Spleen (tissue), 11 donors: ENCODE measurements around the gene TEX53. TPM values are rescaled to one million over a fixed set of nuclear protein-coding genes. Genes with fewer than 3 reads are reported as not detected.

Source experiments
- DNase-seq: peaks from one replicate; pipeline ENCODE4 v3.0.0-alpha.2; 2020
- H3K27ac ChIP-seq, 8 donors: fragments of 200-600 bp; sonication (generic) in 7 of 8; 1 replicate in 4 of 8; 2 replicates in 4 of 8; pipeline versions ENCODE4 v1.5.0 to v1.8.0; 2016 to 2021; ENCODE audit warnings: inconsistent platforms in 4 of 8, mild to moderate bottlenecking in 4 of 8, moderate library complexity in 1 of 8
- H3K27me3 ChIP-seq, 7 donors: fragments of 200-600 bp; sonication (generic) in 6 of 7; replicated peaks in 1 of 7; 1 replicate in 4 of 7; 2 replicates in 3 of 7; pipeline versions ENCODE4 v1.5.0 to v1.8.0; 2016 to 2021; ENCODE audit warnings: inconsistent platforms in 3 of 7, mild to moderate bottlenecking in 1 of 7
- H3K36me3 ChIP-seq, 6 donors: fragments of 200-600 bp; sonication (generic) in 5 of 6; 1 replicate in 4 of 6; 2 replicates in 2 of 6; pipeline versions ENCODE4 v1.5.0 to v1.8.0; 2016 to 2021; ENCODE audit warnings: inconsistent platforms in 2 of 6
- H3K4me1 ChIP-seq, 6 donors: fragments of 200-600 bp; sonication (generic) in 5 of 6; 1 replicate in 3 of 6; 2 replicates in 3 of 6; pipeline versions ENCODE4 v1.5.0 to v1.8.0; 2016 to 2021; ENCODE audit warnings: inconsistent platforms in 3 of 6
- H3K4me3 ChIP-seq, 8 donors: fragments of 200-600 bp; sonication (generic) in 7 of 8; 1 replicate in 4 of 8; 2 replicates in 4 of 8; pipeline versions ENCODE4 v1.5.0 to v1.8.0; 2016 to 2021; ENCODE audit warnings: inconsistent platforms in 4 of 8, mild to moderate bottlenecking in 4 of 8, moderate library complexity in 2 of 8
- H3K9me3 ChIP-seq, 8 donors: fragments of 200-600 bp; sonication (generic) in 7 of 8; 1 replicate in 4 of 8; 2 replicates in 4 of 8; pipeline versions ENCODE4 v1.5.0 to v1.8.0; 2016 to 2021; ENCODE audit warnings: inconsistent platforms in 4 of 8
- CTCF ChIP-seq, 11 experiments: fragments of 200-600 bp in 7 of 11; fragments of 450-650 bp in 4 of 11; sonication (generic) in 4 of 11; IDR thresholded peaks in 8 of 11; conservative IDR thresholded peaks in 3 of 11; 1 replicate in 7 of 11; 2 replicates in 4 of 11; pipeline versions ENCODE4 v1.4.0 to v1.8.0; 2016 to 2021; ENCODE audit warnings: antibody characterized with exemption in 11 of 11, inconsistent platforms in 4 of 11, mild to moderate bottlenecking in 1 of 11
- POLR2A ChIP-seq, 3 donors: fragments of 450-650 bp; IDR thresholded peaks; one replicate each; pipeline ENCODE4 v1.5.1; 2017; ENCODE audit warnings: antibody characterized with exemption in 3 of 3, mild to moderate bottlenecking in 1 of 3
- POLR2AphosphoS5 ChIP-seq, 3 donors: sonication (generic); formaldehyde crosslinking; IDR thresholded peaks; one replicate each; pipeline ENCODE4 v1.5.1; 2017; ENCODE audit warnings: antibody characterized with exemption in 3 of 3
- WGBS, 5 donors: extraction: QIAGEN DNeasy Blood & Tissue Kit in 3 of 5; methylation state at CpG; one replicate each; pipeline versions ENCODE4 v1.1.5 to v1.1.7; 2013 to 2018; 5-methylcytosine and 5-hydroxymethylcytosine counted together
- intact Hi-C: fragments of 100-400 bp; cut with DNase I; formaldehyde crosslinking; loops from one replicate; pipeline ENCODE4 v1.15.0; 2023; ENCODE audit warnings: low total_unique reads
- polyA plus RNA-seq, 3 donors: library from polyadenylated mRNA; stranded (reverse); fragments of 200-250 nt; gene quantifications; one replicate each; pipeline ENCODE4 v1.2.1, GENCODE V29; 2013
- total RNA-seq, 7 donors: library from RNA; depleted of rRNA in 3 of 7; stranded (reverse); fragments of >200 nt in 3 of 7; fragmentation: NEBNext Ultra II Directional in 4 of 7; extraction: Animal tissue kit (Norgen Biotek cat#: 25700) in 4 of 7; gene quantifications; one replicate each; pipeline versions ENCODE4 v1.1.0 to v1.2.1, GENCODE V29; 2016 to 2021
- donor health status: healthy with polysubstance abuse.
- donor health status: DM: no; HTN: no; CAD: no; lungs with moderate emphysema.
- donor health status: DM: no; HTN: no; CAD: no.
- donor health status: Bipolar disorder and iron deficiency.
- donor health status: healthy.
- donor health status: DM: no; HTN: no; CAD: no.
- donor health status: DM: yes; HTN: yes; CAD: no.

Gene TEX53
- total and polyA plus RNA-seq, 10 donors, result not detected

- intact Hi-C loops, result loop anchor here (5.0 to 10.0 kb wide), 3 partner anchors 234 to 844 kb away; no protein-coding TSS in a partner anchor
- WGBS, 5 donors, result 74 to 90% (median 75%) methylated on average over 8 of the region's 8 CpGs
- no peak for TF ChIP-seq POLR2A (IDR thresholded peaks at IDR 0.05)
- TF ChIP-seq POLR2AphosphoS5 (IDR thresholded peaks at IDR 0.05), result no peak
- no peak for TF ChIP-seq CTCF (IDR thresholded peaks at IDR 0.05 in 8 of 11, conservative IDR thresholded peaks at IDR 0.05 in 3 of 11)
Observed at GRCh38 chr9:114680259-114681001, 22.8 kb upstream of the TEX53 start.

GRCh38 chr9:114678795-114679194 is 21.2 kb upstream of the TEX53 start:
- no peak overlapping the region for H3K27ac ChIP-seq
- H3K4me3 ChIP-seq, result no peak overlapping the region
- no peaks in the 10 kb centered on the region for H3K9me3 ChIP-seq
- no peak for TF ChIP-seq CTCF (IDR thresholded peaks at IDR 0.05 in 8 of 11, conservative IDR thresholded peaks at IDR 0.05 in 3 of 11)
- H3K27me3 ChIP-seq, result peaks cover 0 to 22% (median 0%) of the 10 kb centered on the region in 7 donors
- H3K4me1 ChIP-seq, result peaks cover 0 to 8% (median 2%) of the 10 kb centered on the region in 6 donors
- DNase-seq, result no peak
- intact Hi-C loops, result no loop called here
- no peaks in the 10 kb centered on the region for H3K36me3 ChIP-seq

More at GRCh38 chr9:114680259-114681001, 22.8 kb upstream of the TEX53 start:
- H3K4me1 ChIP-seq, result peaks cover 0 to 8% (median 2%) of the 10 kb centered on the region in 6 donors
- no peak overlapping the region for H3K4me3 ChIP-seq
- H3K36me3 ChIP-seq, result no peaks in the 10 kb centered on the region
- DNase-seq, result no peak
- no peaks in the 10 kb centered on the region for H3K9me3 ChIP-seq
- H3K27ac ChIP-seq, result no peak overlapping the region
- H3K27me3 ChIP-seq, result peaks cover 0 to 22% (median 0%) of the 10 kb centered on the region in 7 donors

DNA sequence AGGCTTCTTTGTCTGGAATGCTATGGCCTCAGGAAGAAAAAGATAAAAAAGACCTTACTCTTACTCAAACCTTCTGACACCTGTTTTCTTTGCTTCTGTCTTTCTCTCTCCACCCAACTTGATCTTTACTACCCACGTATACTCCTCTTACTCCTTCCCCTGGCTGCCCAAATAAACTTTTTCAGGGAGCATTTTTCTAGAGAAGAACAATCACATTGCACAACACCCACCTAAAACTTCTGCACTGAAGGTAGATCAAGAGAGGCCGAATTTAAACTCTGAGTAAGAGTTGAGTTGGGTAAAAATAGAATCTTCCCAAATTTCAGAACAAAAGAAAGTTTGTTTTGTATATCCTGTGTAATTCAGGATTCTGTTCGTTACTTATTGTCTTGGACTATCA is 20.5 kb upstream of the TEX53 start:
- Histone ChIP-seq H3K27ac (no peak overlapping the region), H3K27me3 (peaks cover 0 to 22% (median 0%) of the 10 kb centered on the region in 7 donors), H3K4me3 (no peak overlapping the region), H3K36me3 (no peaks in the 10 kb centered on the region), H3K9me3 (no peaks in the 10 kb centered on the region), H3K4me1 (peaks cover 0 to 8% (median 2%) of the 10 kb centered on the region in 6 donors)
- intact Hi-C loops, result no loop called here
- 68 to 80% (median 74%) methylated on average over 3 of the region's 3 CpGs for WGBS, 5 donors
- DNase-seq, result no peak
- TF ChIP-seq POLR2A (IDR thresholded peaks at IDR 0.05), result no peak
- TF ChIP-seq POLR2AphosphoS5 (IDR thresholded peaks at IDR 0.05), result no peak
- TF ChIP-seq CTCF (IDR thresholded peaks at IDR 0.05 in 8 of 11, conservative IDR thresholded peaks at IDR 0.05 in 3 of 11), result no peak

GRCh38 chr9:114677418-114677817 is 19.8 kb upstream of the TEX53 start:
- Histone ChIP-seq H3K9me3 (no peaks in the 10 kb centered on the region), H3K36me3 (no peaks in the 10 kb centered on the region), H3K27ac (no peak overlapping the region), H3K4me1 (peaks cover 0 to 8% (median 2%) of the 10 kb centered on the region in 6 donors), H3K4me3 (no peak overlapping the region), H3K27me3 (peaks cover 0 to 22% (median 0%) of the 10 kb centered on the region in 7 donors)
- intact Hi-C loops, result no loop called here
- TF ChIP-seq CTCF (IDR thresholded peaks at IDR 0.05 in 8 of 11, conservative IDR thresholded peaks at IDR 0.05 in 3 of 11), result no peak
- no peak for TF ChIP-seq POLR2AphosphoS5 (IDR thresholded peaks at IDR 0.05)
- TF ChIP-seq POLR2A (IDR thresholded peaks at IDR 0.05), result no peak
- DNase-seq, result no peak
- WGBS, 5 donors, result 28 to 40% (median 33%) methylated on average over 3 of the region's 3 CpGs
